Natural killer cell (primary cell): ENCODE data around the gene TBCD. TPM values are rescaled to one million over a fixed set of nuclear protein-coding genes. Genes with fewer than 3 reads are reported as not detected.
A peak's percentile ranks its signal among the peaks of the same experiment; 100 is the strongest.

ENCODE experiments used
- ATAC-seq, 3 donors: fragments of 150-1000 bp in 2 of 3; fragments of 200-7000 bp in 1 of 3; cut with Tn5 transposase; 1 replicate in 1 of 3; 2 replicates in 2 of 3; pipeline ENCODE4 v1.10.0; 2021; ENCODE audit warnings: mild to moderate bottlenecking in 2 of 3, moderate library complexity in 2 of 3
- DNase-seq, 2 donors: peaks; one replicate each; pipeline versions ENCODE4 v3.0.0 to v3.0.0-alpha.2; 2013 to 2021; ENCODE audit warnings: mixed read lengths in 1 of 2
- H3K27ac ChIP-seq: one replicate; pipeline ENCODE4 v1.5.1; 2013; ENCODE audit warnings: mild to moderate bottlenecking, low read length
- H3K27me3 ChIP-seq: one replicate; pipeline ENCODE4 v1.6.1; 2013; ENCODE audit warnings: low read length; ENCODE audit not compliant: control insufficient read depth, insufficient read depth
- H3K36me3 ChIP-seq: one replicate; pipeline ENCODE4 v1.6.1; 2013; ENCODE audit warnings: low read length; ENCODE audit not compliant: control insufficient read depth, insufficient read depth
- H3K4me1 ChIP-seq: one replicate; pipeline ENCODE4 v1.6.1; 2013; ENCODE audit warnings: low read length; ENCODE audit not compliant: control insufficient read depth, insufficient read depth
- H3K4me3 ChIP-seq: one replicate; pipeline ENCODE4 v1.5.1; 2013; ENCODE audit warnings: low read length
- H3K9me3 ChIP-seq: one replicate; pipeline ENCODE4 v1.6.1; 2013; ENCODE audit warnings: low read length; ENCODE audit not compliant: control insufficient read depth, insufficient read depth
- H3K27ac Mint-ChIP-seq, 2 donors: one replicate each; pipeline ENCODE4 v1.8.0; 2022; ENCODE audit warnings: mild to moderate bottlenecking in 2 of 2, mixed read lengths in 2 of 2, moderate library complexity in 1 of 2
- H3K27me3 Mint-ChIP-seq, 2 donors: one replicate each; pipeline ENCODE4 v1.8.0; 2022; ENCODE audit warnings: low read depth in 2 of 2, mixed read lengths in 2 of 2
- H3K36me3 Mint-ChIP-seq: one replicate; pipeline ENCODE4 v1.8.0; 2022; ENCODE audit warnings: mixed read lengths
- H3K4me1 Mint-ChIP-seq, 2 donors: one replicate each; pipeline ENCODE4 v1.8.0; 2022; ENCODE audit warnings: mixed read lengths in 2 of 2
- H3K4me3 Mint-ChIP-seq: one replicate; pipeline ENCODE4 v1.8.0; 2022; ENCODE audit warnings: mild to moderate bottlenecking, moderate library complexity, mixed read lengths
- H3K9me3 Mint-ChIP-seq, 2 donors: one replicate each; pipeline ENCODE4 v1.8.0; 2022; ENCODE audit warnings: mixed read lengths in 2 of 2
- CTCF ChIP-seq: fragments of 200-600 bp; IDR thresholded peaks from one replicate; pipeline ENCODE4 v1.8.0; 2022; ENCODE audit warnings: antibody characterized with exemption
- WGBS: methylation state at CpG from one replicate; pipeline ENCODE4 v1.1.7; 2013; ENCODE audit warnings: missing lambda C conversion rate; ENCODE audit not compliant: insufficient coverage; 5-methylcytosine and 5-hydroxymethylcytosine counted together
- intact Hi-C: fragments of 100-400 bp; cut with micrococcal nuclease; formaldehyde crosslinking; loops from one replicate; pipeline ENCODE4 v1.14.2; 2022
- total RNA-seq, 4 donors: library from RNA; stranded (reverse); fragments of 120-200 nt in 1 of 4; gene quantifications; one replicate each; pipeline versions ENCODE4 v1.2.3 to v1.2.4, GENCODE V29; 2013 to 2022

TBCD gene
- total RNA-seq, 3 donors from 2014 or later (not counting 1 experiment from before 2014, with no cell fraction given), result 92.0 to 149 (median 132) TPM

GRCh38 chr17:82856361-82856760 lies 104.5 kb downstream of the TBCD start:
- Mint-ChIP-seq H3K4me3 (no peak overlapping the region), H3K36me3 (no peaks in the 10 kb centered on the region), H3K4me1 (peaks cover 46 to 47% of the 10 kb centered on the region in 2 donors), H3K27ac (no peak overlapping the region), H3K9me3 (no peaks in the 10 kb centered on the region), H3K27me3 (no peaks in the 10 kb centered on the region)
- H3K36me3 ChIP-seq, result peaks cover 3% of the 10 kb centered on the region
- TF ChIP-seq CTCF, result no peak
- ATAC-seq (no peak), DNase-seq (no peak)
- H3K27me3 ChIP-seq, result no peaks in the 10 kb centered on the region
- intact Hi-C loops, result no loop called here
- H3K4me1 ChIP-seq, result peaks cover 41% of the 10 kb centered on the region
- 92% methylated on average over 14 of the region's 15 CpGs for WGBS
- H3K9me3 ChIP-seq, result no peaks in the 10 kb centered on the region
- H3K27ac ChIP-seq, result no peak overlapping the region
- H3K4me3 ChIP-seq, result no peak overlapping the region

DNA sequence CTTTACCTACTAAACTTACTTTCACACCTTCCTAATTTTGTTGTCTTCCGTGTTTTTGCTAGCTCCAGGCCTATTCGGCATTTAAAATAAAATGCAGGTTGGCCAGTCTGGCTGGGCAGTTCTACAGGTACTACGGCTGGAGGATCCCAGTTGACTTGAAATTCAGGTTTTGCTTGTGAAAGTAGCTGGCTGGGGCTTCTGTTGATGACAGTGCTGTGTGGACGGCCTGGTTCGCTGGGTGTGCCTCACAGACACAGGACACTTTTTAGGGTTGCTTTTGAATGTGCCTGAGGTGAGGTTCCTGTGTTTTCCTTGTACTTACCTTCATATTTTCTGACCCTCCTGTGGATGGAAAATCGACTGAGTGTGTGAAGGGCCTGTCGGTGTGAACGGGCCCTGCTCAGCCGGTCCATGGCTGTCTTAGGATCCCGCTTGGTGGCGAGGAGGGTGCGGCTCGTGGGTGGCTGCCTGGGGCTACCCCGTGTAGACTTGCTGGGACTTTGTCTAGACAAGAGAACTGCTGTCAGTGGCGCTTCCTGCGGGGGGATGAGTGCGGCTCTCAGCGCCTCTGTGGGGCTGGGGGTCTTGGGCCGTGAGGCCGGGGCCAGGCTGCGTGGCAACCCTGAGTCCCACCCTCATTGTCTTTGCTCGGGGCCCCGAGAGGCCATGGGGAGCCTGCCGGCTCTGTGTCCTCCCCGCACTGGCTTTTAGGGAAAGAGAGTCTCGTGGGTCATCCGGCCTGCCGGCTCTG lies 106.7 kb downstream of the TBCD start:
- H3K27ac Mint-ChIP-seq, result peak overlapping the region; percentile 91 to 98
- Histone ChIP-seq H3K4me3 (no peak overlapping the region), H3K9me3 (no peaks in the 10 kb centered on the region), H3K4me1 (peaks cover 54% of the 10 kb centered on the region), H3K27me3 (no peaks in the 10 kb centered on the region), H3K27ac (peak overlapping the region; percentile 92), H3K36me3 (peaks cover 3% of the 10 kb centered on the region)
- DNase-seq (peak in 1 of 2 donors; percentile 65), ATAC-seq (peak; percentile 26 to 55 (median 52))
- H3K4me3 Mint-ChIP-seq, result peak overlapping the region; percentile 91
- no peaks in the 10 kb centered on the region for H3K27me3 Mint-ChIP-seq
- intact Hi-C loops, result no loop called here
- peaks cover 51 to 61% of the 10 kb centered on the region in 2 donors for H3K4me1 Mint-ChIP-seq
- 74% methylated on average over 28 of the region's 28 CpGs for WGBS
- no peaks in the 10 kb centered on the region for H3K36me3 Mint-ChIP-seq
- no peaks in the 10 kb centered on the region for H3K9me3 Mint-ChIP-seq
- TF ChIP-seq CTCF, result no peak

GRCh38 chr17:82859431-82860403 lies 107.9 kb downstream of the TBCD start:
- no peaks in the 10 kb centered on the region for H3K9me3 Mint-ChIP-seq
- intact Hi-C loops, result loop anchor here (5.0 to 10.0 kb wide), 2 partner anchors 77 to 195 kb away; no protein-coding TSS in a partner anchor

More at GRCh38 chr17:82859431-82860403, 107.9 kb downstream of the TBCD start:
- DNase-seq (peak; percentile 38 to 81), ATAC-seq (peak; percentile 33 to 60 (median 38))
- Mint-ChIP-seq H3K4me1 (peaks cover 54 to 62% of the 10 kb centered on the region in 2 donors), H3K36me3 (no peaks in the 10 kb centered on the region), H3K27ac (peak overlapping the region; percentile 91 to 98), H3K4me3 (peak overlapping the region; percentile 91), H3K27me3 (no peaks in the 10 kb centered on the region)
- no peak for TF ChIP-seq CTCF
- H3K27ac ChIP-seq, result peak overlapping the region; percentile 92
- H3K4me1 ChIP-seq, result peaks cover 65% of the 10 kb centered on the region
- peaks cover 2% of the 10 kb centered on the region for H3K36me3 ChIP-seq
- H3K27me3 ChIP-seq, result no peaks in the 10 kb centered on the region
- H3K4me3 ChIP-seq, result peak overlapping the region; percentile 23
- WGBS, result 39% methylated on average over 21 of the region's 23 CpGs
- H3K9me3 ChIP-seq, result no peaks in the 10 kb centered on the region
